SU-DHL-6 (cell line): ENCODE data around the gene SUGCT.

ENCODE experiments used
- CTCF ChIP-seq: fragments of 200-600 bp; sonication (generic); IDR thresholded peaks from one replicate; pipeline ENCODE4 v1.5.1; 2017; ENCODE audit warnings: antibody characterized with exemption, mild to moderate bottlenecking, low read length, moderate library complexity; ENCODE audit not compliant: insufficient read depth, poor library complexity, severe bottlenecking
- EZH2phosphoT487 ChIP-seq: fragments of 200-600 bp; sonication (generic), shearing (Covaris generic); conservative IDR thresholded peaks from 2 replicates; pipeline ENCODE4 v1.6.1; 2018; ENCODE audit warnings: mild to moderate bottlenecking, antibody characterized with exemption, low read length, moderate library complexity, mixed read lengths

DNA sequence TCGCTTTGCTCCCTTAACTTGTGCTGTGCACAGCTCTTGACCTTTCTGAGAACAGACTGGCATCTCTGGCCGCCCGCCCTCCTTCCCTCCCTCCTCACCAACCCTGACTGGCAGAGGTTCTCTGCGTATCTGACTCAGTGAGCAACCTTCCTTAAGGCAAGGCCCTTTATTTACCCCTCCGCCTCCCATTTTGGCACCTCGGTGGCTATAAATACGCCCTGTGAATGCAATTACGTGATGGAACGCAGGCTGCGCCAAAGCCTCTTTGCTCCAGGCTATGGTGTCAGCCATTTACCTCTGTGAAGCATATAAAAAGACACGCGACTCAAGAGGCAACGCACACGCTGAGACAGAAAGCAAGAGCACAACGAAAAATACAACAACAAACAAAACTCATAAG is 764.3 kb downstream of the SUGCT start:
- TF ChIP-seq CTCF (no peak), EZH2phosphoT487 (no peak)
